HepG2 (cell line): ENCODE data around the gene BTBD1. TPM values are rescaled to one million over a fixed set of nuclear protein-coding genes. Genes with fewer than 3 reads are reported as not detected.

Experiments
- ATAC-seq: fragments of 200-7000 bp; cut with Tn5 transposase; 3 replicates; pipeline ENCODE4 v1.9.1; 2020; ENCODE audit warnings: mild to moderate bottlenecking, moderate library complexity
- BruUV-seq: library from RNA; stranded (reverse); fragments of 400-500 nt; replicated peaks from 2 replicates; lab custom pipeline; 2021; lab: Mats Ljungman, UMichigan
- CTCF ChIA-PET: fragments of 300-600 bp; formaldehyde crosslinking; extraction: SDS; loops from one replicate; lab custom pipeline; 2021; ENCODE audit warnings: low total read pairs, inconsistent platforms, low intra/inter-chr PET ratio; lab: Yijun Ruan, JAX
- POLR2A ChIA-PET: fragments of 350-600 bp; sonication (Branson Sonifier 250); formaldehyde crosslinking; loops from one replicate; lab custom pipeline; 2020; ENCODE audit warnings: antibody characterized with exemption, inconsistent platforms; lab: Yijun Ruan, JAX
- DNase-seq: peaks from one replicate; pipeline ENCODE4 v3.0.0-alpha.2; 2015; ENCODE audit warnings: low spot score
- FAIRE-seq: peaks from 3 replicates; lab custom pipeline; 2011; peaks lifted over from hg19 to GRCh38; lab: Jason Lieb, UNC
- H2AFZ ChIP-seq: one replicate; pipeline ENCODE4 v1.6.1; 2011; ENCODE audit warnings: low read length, inconsistent platforms
- H3K27ac ChIP-seq: fragments of 300-600 bp; 3 replicates; pipeline ENCODE4 v1.8.0; 2011; ENCODE audit warnings: mixed run types, mild to moderate bottlenecking, mixed read lengths, low read length, inconsistent platforms; ENCODE audit not compliant: insufficient read depth; ENCODE audit errors: extremely low read length
- H3K27me3 ChIP-seq, 2 experiments: fragments of 200-600 bp in 1 of 2; 2 replicates in 1 of 2; 3 replicates in 1 of 2; pipeline versions ENCODE4 v1.6.0 to v1.8.0; 2011; ENCODE audit warnings: low read length in 2 of 2, mild to moderate bottlenecking in 2 of 2, moderate library complexity in 2 of 2, inconsistent platforms in 1 of 2; ENCODE audit not compliant: insufficient read depth in 2 of 2, control insufficient read depth in 1 of 2
- H3K36me3 ChIP-seq, 2 experiments: fragments of 200-600 bp in 1 of 2; replicated peaks in 1 of 2; 2 replicates in 1 of 2; 3 replicates in 1 of 2; pipeline versions ENCODE4 v1.5.1 to v1.8.0; 2011; ENCODE audit warnings: low read length in 2 of 2, inconsistent platforms in 1 of 2; ENCODE audit not compliant: insufficient read depth in 2 of 2, control insufficient read depth in 1 of 2
- H3K4me1 ChIP-seq: 2 replicates; pipeline ENCODE4 v1.5.1; 2012; ENCODE audit warnings: low read length, inconsistent platforms; ENCODE audit not compliant: insufficient read depth
- H3K4me2 ChIP-seq: 2 replicates; pipeline ENCODE4 v1.6.0; 2011; ENCODE audit warnings: low read depth, low read length, inconsistent platforms
- H3K4me3 ChIP-seq, 3 experiments: fragments of 200-600 bp in 1 of 3; sonication (generic), shearing (Covaris generic) in 1 of 3; replicated peaks in 1 of 3; 2 replicates each; pipeline ENCODE4 v1.5.1; 2011 to 2016; ENCODE audit warnings: low read length in 3 of 3, inconsistent platforms in 2 of 3, low read depth in 2 of 3, mild to moderate bottlenecking in 2 of 3, control low read depth in 1 of 3, mixed read lengths in 1 of 3; ENCODE audit not compliant: insufficient read depth in 1 of 3
- H3K79me2 ChIP-seq: one replicate; pipeline ENCODE4 v1.6.1; 2011; ENCODE audit warnings: low read length, inconsistent platforms; ENCODE audit not compliant: insufficient read depth
- H3K9ac ChIP-seq: 2 replicates; pipeline ENCODE4 v1.6.0; 2011; ENCODE audit warnings: mild to moderate bottlenecking, low read depth, low read length, inconsistent platforms; ENCODE audit not compliant: insufficient read depth
- H3K9me3 ChIP-seq: 2 replicates; pipeline ENCODE4 v1.5.1; 2012; ENCODE audit warnings: mild to moderate bottlenecking, low read length
- H4K20me1 ChIP-seq: 2 replicates; pipeline ENCODE4 v1.6.0; 2011; ENCODE audit warnings: inconsistent platforms, mild to moderate bottlenecking, low read length, moderate library complexity; ENCODE audit not compliant: insufficient read depth
- AHR ChIP-seq: IDR thresholded peaks from 2 replicates; pipeline ENCODE4 v1.6.1; 2018; ENCODE audit warnings: missing genetic modification reagents, missing compliant biosample characterization
- CCDC6 ChIP-seq: sonication (generic); formaldehyde crosslinking; IDR thresholded peaks from 2 replicates; pipeline ENCODE4 v1.8.1; 2022; ENCODE audit warnings: mild to moderate bottlenecking, missing genetic modification reagents, moderate library complexity
- KLF6 ChIP-seq: IDR thresholded peaks from 2 replicates; pipeline ENCODE4 v1.8.0; 2016; ENCODE audit warnings: missing biosample characterization, missing genetic modification reagents
- NFATC3 ChIP-seq: sonication (generic); formaldehyde crosslinking; IDR thresholded peaks from 2 replicates; pipeline ENCODE4 v1.5.1; 2020; ENCODE audit warnings: mild to moderate bottlenecking, missing genetic modification reagents
- PAF1 ChIP-seq: IDR thresholded peaks from 2 replicates; pipeline ENCODE4 v1.6.1; 2016; ENCODE audit warnings: missing genetic modification reagents, missing compliant biosample characterization
- PCBP2 ChIP-seq: fragments of 200-400 bp; formaldehyde crosslinking; optimal IDR thresholded peaks from 2 replicates; pipeline ENCODE3; 2018; ENCODE audit warnings: low read length, low read depth; ENCODE audit not compliant: poor library complexity, severe bottlenecking
- RBM22 ChIP-seq: fragments of 200-400 bp; formaldehyde crosslinking; optimal IDR thresholded peaks from 2 replicates; pipeline ENCODE3; 2017; ENCODE audit warnings: mild to moderate bottlenecking, low read length, moderate library complexity
- TARDBP ChIP-seq: sonication (generic); formaldehyde crosslinking; IDR thresholded peaks from 2 replicates; pipeline ENCODE4 v1.8.0; 2022; ENCODE audit warnings: mild to moderate bottlenecking, missing genetic modification reagents
- THYN1 ChIP-seq: sonication (generic); formaldehyde crosslinking; IDR thresholded peaks from 2 replicates; pipeline ENCODE4 v1.8.1; 2023; ENCODE audit warnings: low read depth, mild to moderate bottlenecking, moderate library complexity, missing genetic modification reagents, borderline replicate concordance
- ZKSCAN8 ChIP-seq: IDR thresholded peaks from 2 replicates; pipeline ENCODE4 v1.6.1; 2016; ENCODE audit warnings: borderline replicate concordance, missing genetic modification reagents, missing compliant biosample characterization
- ZNF124 ChIP-seq: sonication (generic); formaldehyde crosslinking; IDR thresholded peaks from 2 replicates; pipeline ENCODE4 v1.4.0; 2020; ENCODE audit warnings: missing genetic modification reagents
- ZNF207 ChIP-seq: fragments of 450-650 bp; IDR thresholded peaks from 2 replicates; pipeline ENCODE4 v1.6.1; 2016; ENCODE audit warnings: antibody characterized with exemption, borderline replicate concordance
- ZNF343 ChIP-seq: sonication (generic); formaldehyde crosslinking; IDR thresholded peaks from 2 replicates; pipeline ENCODE4 v1.4.0; 2020; ENCODE audit warnings: mild to moderate bottlenecking, missing genetic modification reagents
- ZNF790 ChIP-seq: sonication (generic); formaldehyde crosslinking; IDR thresholded peaks from 2 replicates; pipeline ENCODE4 v1.8.0; 2022; ENCODE audit warnings: missing genetic modification reagents, mild to moderate bottlenecking, borderline replicate concordance
- WGBS: methylation state at CpG from one replicate; pipeline ENCODE4 v1.1.6; 2017; ENCODE audit warnings: low lambda C conversion rate; 5-methylcytosine and 5-hydroxymethylcytosine counted together
- in situ Hi-C: cut with HindIII; loops from 2 replicates; pipeline ENCODE4 v1.10.0; 2017; ENCODE audit warnings: low pct_unique_long_range_greater_than_20kb; ENCODE audit not compliant: extremely low pct_ligation_motif_present
- intact Hi-C: fragments of 100-400 bp; cut with micrococcal nuclease; formaldehyde crosslinking; loops from one replicate; pipeline ENCODE4 v1.10.0; 2022; ENCODE audit not compliant: unreplicated experiment
- polyA plus RNA-seq, 8 experiments: library from polyadenylated mRNA; depleted of rRNA in 3 of 8; stranded (reverse) in 7 of 8; unstranded in 1 of 8; fragments of >200 nt; fragmentation: Illumina TruSeq in 4 of 8; extraction: Trizol in 4 of 8; gene quantifications; 2 replicates each; pipeline versions ENCODE4 v1.2.1 to v1.2.3, GENCODE V29; 2011 to 2016; ENCODE audit warnings: low read depth in 4 of 8, missing spikeins in 1 of 8, mixed read lengths in 1 of 8; ENCODE audit not compliant: insufficient read depth in 1 of 8
- total RNA-seq, 5 experiments: library from RNA; depleted of rRNA; stranded (reverse); fragments of >200 nt; fragmentation: Illumina TruSeq; extraction: Trizol; gene quantifications; 2 replicates each; pipeline ENCODE4 v1.2.3, GENCODE V29; 2016; ENCODE audit warnings: low read depth in 1 of 5
- TF ChIP-seq, protein P1 (sequence below): sonication (generic); formaldehyde crosslinking; IDR thresholded peaks from 2 replicates; pipeline ENCODE4 v1.5.1; 2020; ENCODE audit warnings: mild to moderate bottlenecking, missing genetic modification reagents, borderline replicate concordance

Gene BTBD1
- total and polyA plus RNA-seq, 2 of the 13 experiments (the other 11 are each of a cell fraction or from before 2014, with no cell fraction given), result 32.1 to 53.9 TPM

GRCh38 chr15:83057002-83057401 lies 10.1 kb downstream of the BTBD1 start:
- intact Hi-C loops (no loop called here), in situ Hi-C loops (no loop called here)
- H3K4me1 ChIP-seq, result peaks cover 12% of the 10 kb centered on the region; the same call in 1 of the 2 replicates
- BruUV-seq, result no TSS peak
- no peak overlapping the region for H3K27ac ChIP-seq
- TF ChIP-seq TARDBP (CRISPR knock-in tag), result no peak
- no peak for TF ChIP-seq ZNF790 (CRISPR knock-in tag)
- TF ChIP-seq ZNF207, result no peak
- peak; percentile 61 for TF ChIP-seq RBM22
- CTCF ChIA-PET, result no interaction called here
- no peak overlapping the region for H2AFZ ChIP-seq
- peaks cover 7 to 42% of the 10 kb centered on the region in 2 experiments for H3K36me3 ChIP-seq
- FAIRE-seq, result no peak
- peaks cover 12% of the 10 kb centered on the region for H4K20me1 ChIP-seq
- WGBS, result 88% methylated on average over 1 of the region's 1 CpG
- H3K4me3 ChIP-seq, result no peak overlapping the region
- no peak for ATAC-seq
- H3K9ac ChIP-seq, result no peak overlapping the region
- H3K27me3 ChIP-seq, result no peaks in the 10 kb centered on the region; a peak in 1 of 5 replicates
- no peak overlapping the region for H3K4me2 ChIP-seq
- POLR2A ChIA-PET, result interaction anchor here (1.6 kb wide), 1 partner anchor 10 kb away, joined by 4 read pairs; no protein-coding TSS in a partner anchor
- H3K9me3 ChIP-seq, result no peaks in the 10 kb centered on the region
- peaks cover 48% of the 10 kb centered on the region for H3K79me2 ChIP-seq
- no peak for DNase-seq

DNA sequence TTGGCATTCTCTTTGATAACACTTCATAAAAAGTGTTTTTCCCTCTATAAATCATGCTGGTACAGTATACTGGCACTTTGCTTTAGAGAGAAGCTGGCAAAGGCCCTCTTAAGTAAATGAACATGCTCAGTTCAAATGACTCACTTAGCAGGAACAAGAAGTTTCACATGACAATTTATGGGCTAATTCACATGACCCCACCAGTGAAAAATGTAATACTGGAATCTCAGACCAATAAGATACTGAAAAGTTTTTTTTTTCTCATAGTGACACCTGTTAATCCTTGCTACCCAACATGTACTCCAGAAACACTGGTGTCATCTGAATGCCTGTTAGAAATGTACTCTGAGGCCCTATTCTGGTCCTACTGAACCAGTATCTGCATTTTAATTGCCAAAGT lies 13.9 kb downstream of the BTBD1 start:
- peaks cover 4% of the 10 kb centered on the region; the same call in 1 of the 2 replicates for H4K20me1 ChIP-seq
- H3K9me3 ChIP-seq, result no peaks in the 10 kb centered on the region
- ChIA-PET POLR2A (no interaction called here), CTCF (no interaction called here)
- no peak overlapping the region for H3K4me2 ChIP-seq
- no peak overlapping the region for H3K27ac ChIP-seq
- ATAC-seq (no peak), DNase-seq (no peak), FAIRE-seq (no peak)
- H3K9ac ChIP-seq, result no peak overlapping the region
- peaks cover 14% of the 10 kb centered on the region for H3K79me2 ChIP-seq
- no peak overlapping the region for H3K4me3 ChIP-seq
- no peaks in the 10 kb centered on the region; a peak in 1 of 5 replicates for H3K27me3 ChIP-seq
- intact Hi-C loops, result no loop called here
- in situ Hi-C loops, result no loop called here
- H3K36me3 ChIP-seq, result peaks cover 7 to 70% of the 10 kb centered on the region in 2 experiments
- no peak for TF ChIP-seq KLF6 (CRISPR knock-in tag)
- no peak for TF ChIP-seq THYN1 (CRISPR knock-in tag)
- TF ChIP-seq PCBP2, result no peak
- TF ChIP-seq ZNF343 (CRISPR knock-in tag), result no peak
- TF ChIP-seq CCDC6 (CRISPR knock-in tag), result no peak
- no peak for TF ChIP-seq AHR (CRISPR knock-in tag)
- TF ChIP-seq ZNF124 (CRISPR knock-in tag), result no peak
- TF ChIP-seq, protein P1, sequence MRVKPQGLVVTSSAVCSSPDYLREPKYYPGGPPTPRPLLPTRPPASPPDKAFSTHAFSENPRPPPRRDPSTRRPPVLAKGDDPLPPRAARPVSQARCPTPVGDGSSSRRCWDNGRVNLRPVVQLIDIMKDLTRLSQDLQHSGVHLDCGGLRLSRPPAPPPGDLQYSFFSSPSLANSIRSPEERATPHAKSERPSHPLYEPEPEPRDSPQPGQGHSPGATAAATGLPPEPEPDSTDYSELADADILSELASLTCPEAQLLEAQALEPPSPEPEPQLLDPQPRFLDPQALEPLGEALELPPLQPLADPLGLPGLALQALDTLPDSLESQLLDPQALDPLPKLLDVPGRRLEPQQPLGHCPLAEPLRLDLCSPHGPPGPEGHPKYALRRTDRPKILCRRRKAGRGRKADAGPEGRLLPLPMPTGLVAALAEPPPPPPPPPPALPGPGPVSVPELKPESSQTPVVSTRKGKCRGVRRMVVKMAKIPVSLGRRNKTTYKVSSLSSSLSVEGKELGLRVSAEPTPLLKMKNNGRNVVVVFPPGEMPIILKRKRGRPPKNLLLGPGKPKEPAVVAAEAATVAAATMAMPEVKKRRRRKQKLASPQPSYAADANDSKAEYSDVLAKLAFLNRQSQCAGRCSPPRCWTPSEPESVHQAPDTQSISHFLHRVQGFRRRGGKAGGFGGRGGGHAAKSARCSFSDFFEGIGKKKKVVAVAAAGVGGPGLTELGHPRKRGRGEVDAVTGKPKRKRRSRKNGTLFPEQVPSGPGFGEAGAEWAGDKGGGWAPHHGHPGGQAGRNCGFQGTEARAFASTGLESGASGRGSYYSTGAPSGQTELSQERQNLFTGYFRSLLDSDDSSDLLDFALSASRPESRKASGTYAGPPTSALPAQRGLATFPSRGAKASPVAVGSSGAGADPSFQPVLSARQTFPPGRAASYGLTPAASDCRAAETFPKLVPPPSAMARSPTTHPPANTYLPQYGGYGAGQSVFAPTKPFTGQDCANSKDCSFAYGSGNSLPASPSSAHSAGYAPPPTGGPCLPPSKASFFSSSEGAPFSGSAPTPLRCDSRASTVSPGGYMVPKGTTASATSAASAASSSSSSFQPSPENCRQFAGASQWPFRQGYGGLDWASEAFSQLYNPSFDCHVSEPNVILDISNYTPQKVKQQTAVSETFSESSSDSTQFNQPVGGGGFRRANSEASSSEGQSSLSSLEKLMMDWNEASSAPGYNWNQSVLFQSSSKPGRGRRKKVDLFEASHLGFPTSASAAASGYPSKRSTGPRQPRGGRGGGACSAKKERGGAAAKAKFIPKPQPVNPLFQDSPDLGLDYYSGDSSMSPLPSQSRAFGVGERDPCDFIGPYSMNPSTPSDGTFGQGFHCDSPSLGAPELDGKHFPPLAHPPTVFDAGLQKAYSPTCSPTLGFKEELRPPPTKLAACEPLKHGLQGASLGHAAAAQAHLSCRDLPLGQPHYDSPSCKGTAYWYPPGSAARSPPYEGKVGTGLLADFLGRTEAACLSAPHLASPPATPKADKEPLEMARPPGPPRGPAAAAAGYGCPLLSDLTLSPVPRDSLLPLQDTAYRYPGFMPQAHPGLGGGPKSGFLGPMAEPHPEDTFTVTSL, result no peak
- no peak for TF ChIP-seq PAF1
- TF ChIP-seq ZKSCAN8 (CRISPR knock-in tag), result no peak
- TF ChIP-seq NFATC3, result no peak
- H2AFZ ChIP-seq, result no peak overlapping the region
- BruUV-seq, result TSS peak; percentile 5
- no peaks in the 10 kb centered on the region for H3K4me1 ChIP-seq
